ENCODE measurements around the gene VSIG8. TPM values are rescaled to one million over a fixed set of nuclear protein-coding genes. Genes with fewer than 3 reads are reported as not detected.
"Not testable (repeated sequence)": the region's sequence is repeated elsewhere in the genome, so short reads cannot be mapped to it uniquely, and the experiment has no call there.

The VSIG8 gene
- total and polyA plus RNA-seq, 2 donors (not counting 1 experiment from before 2014, with no cell fraction given): not detected

GRCh38 chr1:159908031-159908940 lies 45.8 kb upstream of the VSIG8 start:
- peaks cover 31 to 34% of the 10 kb centered on the region in 2 donors for H3K4me1 ChIP-seq (ENCODE audit: control insufficient read depth in 2 of 2, insufficient read depth in 2 of 2, low read length in 2 of 2)
- no peak for TF ChIP-seq EZH2 (IDR thresholded peaks at IDR 0.05; ENCODE audit: borderline replicate concordance, insufficient read depth, low read depth, low read length, poor library complexity, severe bottlenecking)
- no peak for TF ChIP-seq CTCF (IDR thresholded peaks at IDR 0.05)
- no peaks in the 10 kb centered on the region for H3K9me3 Mint-ChIP-seq (ENCODE audit: insufficient read depth)
- ChIA-PET CTCF (interaction anchor here (1.2 to 1.8 kb wide), 3 partner anchors 13 to 109 kb away, joined by 3 to 7 read pairs (median 4); no protein-coding TSS in a partner anchor), POLR2A (no interaction called here)
- peak; percentile 17 for DNase-seq
- no peak overlapping the region for H3K9ac ChIP-seq (ENCODE audit: low read length)
- H3K36me3 ChIP-seq (replicated peaks in 1 of 2; ENCODE audit: control extremely low read depth in 1 of 2, control insufficient read depth in 1 of 2, extremely low read depth in 1 of 2, insufficient read depth in 2 of 2, low read length in 1 of 2): no peaks in the 10 kb centered on the region
- no peak for ATAC-seq (ENCODE audit: low read depth)
- H3K27ac Mint-ChIP-seq: peak overlapping the region; percentile 11
- H3K4me1 Mint-ChIP-seq: peaks cover 32% of the 10 kb centered on the region
- no peaks in the 10 kb centered on the region for H3K27me3 Mint-ChIP-seq
- H2AFZ ChIP-seq (ENCODE audit: insufficient read depth, low read depth, low read length, poor library complexity, severe bottlenecking): no peak overlapping the region
- WGBS (ENCODE audit: insufficient coverage): 93% methylated on average over 6 of the region's 9 CpGs
- H3K27ac ChIP-seq (ENCODE audit: low read length in 2 of 2): no peak overlapping the region
- no peaks in the 10 kb centered on the region for H4K20me1 ChIP-seq (ENCODE audit: control insufficient read depth, insufficient read depth, low read length, poor library complexity, severe bottlenecking)
- intact Hi-C loops (cut with micrococcal nuclease): no loop called here
- H3K4me2 ChIP-seq (replicated peaks; ENCODE audit: low read depth, low read length, poor library complexity, severe bottlenecking): no peak overlapping the region
- peaks cover 4% of the 10 kb centered on the region for H3K79me2 ChIP-seq (ENCODE audit: control insufficient read depth, insufficient read depth, low read length)
- no peaks in the 10 kb centered on the region for H3K27me3 ChIP-seq (replicated peaks in 1 of 4; ENCODE audit: control extremely low read depth in 1 of 4, control insufficient read depth in 3 of 4, insufficient read depth in 4 of 4, low read length in 3 of 4)
- H3K4me3 ChIP-seq (ENCODE audit: control extremely low read depth in 1 of 5, extremely low read depth in 1 of 5, insufficient read depth in 1 of 5, low read depth in 2 of 5, low read length in 4 of 5): no peak overlapping the region
- H3K4me3 Mint-ChIP-seq: no peak overlapping the region
- H3K9me3 ChIP-seq (ENCODE audit: control extremely low read depth in 1 of 3, control insufficient read depth in 2 of 3, insufficient read depth in 1 of 3, low read length in 2 of 3): no peaks in the 10 kb centered on the region

- Mint-ChIP-seq H3K27me3 (no peaks in the 10 kb centered on the region), H3K4me3 (no peak overlapping the region), H3K4me1 (peaks cover 22% of the 10 kb centered on the region), H3K9me3 (ENCODE audit: insufficient read depth) (no peaks in the 10 kb centered on the region), H3K27ac (no peak overlapping the region)
- DNase-seq (no peak), ATAC-seq (ENCODE audit: low read depth) (no peak)
- H3K4me1 ChIP-seq (ENCODE audit: control insufficient read depth in 2 of 2, insufficient read depth in 2 of 2, low read length in 2 of 2): peaks cover 24 to 27% of the 10 kb centered on the region in 2 donors
- intact Hi-C loops (cut with micrococcal nuclease): no loop called here
- H3K9ac ChIP-seq (ENCODE audit: low read length): no peak overlapping the region
- no peak overlapping the region for H3K27ac ChIP-seq (ENCODE audit: low read length in 2 of 2)
- no peaks in the 10 kb centered on the region for H3K36me3 ChIP-seq (replicated peaks in 1 of 2; ENCODE audit: control extremely low read depth in 1 of 2, control insufficient read depth in 1 of 2, extremely low read depth in 1 of 2, insufficient read depth in 2 of 2, low read length in 1 of 2)
- H3K4me3 ChIP-seq (ENCODE audit: control extremely low read depth in 1 of 5, extremely low read depth in 1 of 5, insufficient read depth in 1 of 5, low read depth in 2 of 5, low read length in 4 of 5): no peak overlapping the region
- H3K4me2 ChIP-seq (replicated peaks; ENCODE audit: low read depth, low read length, poor library complexity, severe bottlenecking): no peak overlapping the region
- WGBS (ENCODE audit: insufficient coverage): no CpG with 5 or more reads among the region's 1 CpG
- POLR2A ChIA-PET: no interaction called here
- no peak overlapping the region for H2AFZ ChIP-seq (ENCODE audit: insufficient read depth, low read depth, low read length, poor library complexity, severe bottlenecking)
- H3K9me3 ChIP-seq (ENCODE audit: control extremely low read depth in 1 of 3, control insufficient read depth in 2 of 3, insufficient read depth in 1 of 3, low read length in 2 of 3): no peaks in the 10 kb centered on the region
- H3K27me3 ChIP-seq (replicated peaks in 1 of 4; ENCODE audit: control extremely low read depth in 1 of 4, control insufficient read depth in 3 of 4, insufficient read depth in 4 of 4, low read length in 3 of 4): no peaks in the 10 kb centered on the region
- H4K20me1 ChIP-seq (ENCODE audit: control insufficient read depth, insufficient read depth, low read length, poor library complexity, severe bottlenecking): no peaks in the 10 kb centered on the region
- no peak for TF ChIP-seq EZH2 (IDR thresholded peaks at IDR 0.05; ENCODE audit: borderline replicate concordance, insufficient read depth, low read depth, low read length, poor library complexity, severe bottlenecking)
- TF ChIP-seq CTCF (IDR thresholded peaks at IDR 0.05): no peak
- CTCF ChIA-PET: interaction anchor here (0.8 to 5.1 kb wide), 5 partner anchors 11 to 99 kb away, joined by 3 to 19 read pairs (median 3); no protein-coding TSS in a partner anchor
- peaks cover 4% of the 10 kb centered on the region for H3K79me2 ChIP-seq (ENCODE audit: control insufficient read depth, insufficient read depth, low read length)
Measured at GRCh38 chr1:159906960-159907359, 44.5 kb upstream of the VSIG8 start.

GRCh38 chr1:159904036-159904435 lies 41.6 kb upstream of the VSIG8 start:
- H3K79me2 ChIP-seq (ENCODE audit: control insufficient read depth, insufficient read depth, low read length); H3K9me3 Mint-ChIP-seq (ENCODE audit: insufficient read depth); intact Hi-C loops (cut with micrococcal nuclease); H3K4me2 ChIP-seq (replicated peaks; ENCODE audit: low read depth, low read length, poor library complexity, severe bottlenecking); H3K36me3 ChIP-seq (replicated peaks in 1 of 2; ENCODE audit: control extremely low read depth in 1 of 2, control insufficient read depth in 1 of 2, extremely low read depth in 1 of 2, insufficient read depth in 2 of 2, low read length in 1 of 2); H3K9ac ChIP-seq (ENCODE audit: low read length); H4K20me1 ChIP-seq (ENCODE audit: control insufficient read depth, insufficient read depth, low read length, poor library complexity, severe bottlenecking); H3K27ac Mint-ChIP-seq; H3K27me3 ChIP-seq (replicated peaks in 1 of 4; ENCODE audit: control extremely low read depth in 1 of 4, control insufficient read depth in 3 of 4, insufficient read depth in 4 of 4, low read length in 3 of 4); DNase-seq; H3K27me3 Mint-ChIP-seq; H3K4me1 Mint-ChIP-seq; H3K4me1 ChIP-seq (ENCODE audit: control insufficient read depth in 2 of 2, insufficient read depth in 2 of 2, low read length in 2 of 2); H3K4me3 ChIP-seq (ENCODE audit: control extremely low read depth in 1 of 5, extremely low read depth in 1 of 5, insufficient read depth in 1 of 5, low read depth in 2 of 5, low read length in 4 of 5); ATAC-seq (ENCODE audit: low read depth); POLR2A ChIA-PET; H3K9me3 ChIP-seq (ENCODE audit: control extremely low read depth in 1 of 3, control insufficient read depth in 2 of 3, insufficient read depth in 1 of 3, low read length in 2 of 3); H2AFZ ChIP-seq (ENCODE audit: insufficient read depth, low read depth, low read length, poor library complexity, severe bottlenecking); H3K4me3 Mint-ChIP-seq; H3K27ac ChIP-seq (ENCODE audit: low read length in 2 of 2): not testable (repeated sequence)
- 95% methylated on average over 3 of the region's 3 CpGs for WGBS (ENCODE audit: insufficient coverage)
- CTCF ChIA-PET: interaction anchor here (0.7 to 5.1 kb wide), 3 partner anchors 11 to 83 kb away, joined by 3 to 19 read pairs (median 3); no protein-coding TSS in a partner anchor
